ENCODE measurements around the gene USP4.

- TF ChIP-seq GABPA (IDR thresholded peaks at IDR 0.05; ENCODE audit: low read depth) (no peak), CTCF (IDR thresholded peaks at IDR 0.05; ENCODE audit: insufficient read depth, low read length) (no peak), POLR2AphosphoS5 (IDR thresholded peaks at IDR 0.05; ENCODE audit: low read depth) (no peak), SPI1 (IDR thresholded peaks at IDR 0.05; ENCODE audit: borderline replicate concordance, low read depth) (no peak)
- TF ChIP-seq, protein P1, sequence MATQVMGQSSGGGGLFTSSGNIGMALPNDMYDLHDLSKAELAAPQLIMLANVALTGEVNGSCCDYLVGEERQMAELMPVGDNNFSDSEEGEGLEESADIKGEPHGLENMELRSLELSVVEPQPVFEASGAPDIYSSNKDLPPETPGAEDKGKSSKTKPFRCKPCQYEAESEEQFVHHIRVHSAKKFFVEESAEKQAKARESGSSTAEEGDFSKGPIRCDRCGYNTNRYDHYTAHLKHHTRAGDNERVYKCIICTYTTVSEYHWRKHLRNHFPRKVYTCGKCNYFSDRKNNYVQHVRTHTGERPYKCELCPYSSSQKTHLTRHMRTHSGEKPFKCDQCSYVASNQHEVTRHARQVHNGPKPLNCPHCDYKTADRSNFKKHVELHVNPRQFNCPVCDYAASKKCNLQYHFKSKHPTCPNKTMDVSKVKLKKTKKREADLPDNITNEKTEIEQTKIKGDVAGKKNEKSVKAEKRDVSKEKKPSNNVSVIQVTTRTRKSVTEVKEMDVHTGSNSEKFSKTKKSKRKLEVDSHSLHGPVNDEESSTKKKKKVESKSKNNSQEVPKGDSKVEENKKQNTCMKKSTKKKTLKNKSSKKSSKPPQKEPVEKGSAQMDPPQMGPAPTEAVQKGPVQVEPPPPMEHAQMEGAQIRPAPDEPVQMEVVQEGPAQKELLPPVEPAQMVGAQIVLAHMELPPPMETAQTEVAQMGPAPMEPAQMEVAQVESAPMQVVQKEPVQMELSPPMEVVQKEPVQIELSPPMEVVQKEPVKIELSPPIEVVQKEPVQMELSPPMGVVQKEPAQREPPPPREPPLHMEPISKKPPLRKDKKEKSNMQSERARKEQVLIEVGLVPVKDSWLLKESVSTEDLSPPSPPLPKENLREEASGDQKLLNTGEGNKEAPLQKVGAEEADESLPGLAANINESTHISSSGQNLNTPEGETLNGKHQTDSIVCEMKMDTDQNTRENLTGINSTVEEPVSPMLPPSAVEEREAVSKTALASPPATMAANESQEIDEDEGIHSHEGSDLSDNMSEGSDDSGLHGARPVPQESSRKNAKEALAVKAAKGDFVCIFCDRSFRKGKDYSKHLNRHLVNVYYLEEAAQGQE (IDR thresholded peaks at IDR 0.05; ENCODE audit: insufficient replicate concordance, low read depth): no peak
These were observed 95.2 kb downstream of the USP4 start for GRCh38 chr3:49244581-49245205.

All from HL-60 (cell line).